HG03108 (cell line): ENCODE data around the gene AAK1.
"Not testable (repeated sequence)": the region's sequence is repeated elsewhere in the genome, so short reads cannot be mapped to it uniquely, and the experiment has no call there.

Experiments
- ATAC-seq: cut with Tn5 transposase; IDR thresholded peaks from one replicate; pipeline ENCODE4 v1.9.1; 2021; ENCODE audit warnings: moderate library complexity; ENCODE audit not compliant: unreplicated experiment

Gene AAK1

GRCh38 chr2:69643602-69644505 lies at the start of gene AAK1:
TSS of gene AAK1 (minus strand) at chr2:69643739. CDS start at chr2:69643040, 699 bp downstream.
- ATAC-seq: peak; percentile 32

DNA sequence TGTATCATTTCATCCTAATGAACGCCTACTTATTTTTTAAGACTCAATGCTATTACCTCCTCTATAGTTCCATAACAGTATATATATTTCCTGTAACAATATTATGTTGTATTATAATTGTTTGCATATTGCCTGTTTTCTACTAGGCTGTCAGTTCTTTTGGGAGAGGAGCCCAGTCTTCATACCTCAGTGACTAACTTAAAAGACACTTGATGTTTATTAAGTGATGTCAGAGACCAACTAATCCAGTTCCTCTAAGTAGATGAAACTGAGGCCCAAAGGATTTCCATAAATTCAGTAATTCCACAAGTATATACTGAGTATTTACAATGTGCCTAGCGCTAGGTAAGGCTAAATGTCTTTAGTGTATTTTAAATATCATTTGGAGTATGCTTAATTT lies 48.9 kb upstream of the AAK1 start:
- ATAC-seq: no peak

GRCh38 chr2:69689969-69690368 lies 46.4 kb upstream of the AAK1 start:
- ATAC-seq: no peak

DNA sequence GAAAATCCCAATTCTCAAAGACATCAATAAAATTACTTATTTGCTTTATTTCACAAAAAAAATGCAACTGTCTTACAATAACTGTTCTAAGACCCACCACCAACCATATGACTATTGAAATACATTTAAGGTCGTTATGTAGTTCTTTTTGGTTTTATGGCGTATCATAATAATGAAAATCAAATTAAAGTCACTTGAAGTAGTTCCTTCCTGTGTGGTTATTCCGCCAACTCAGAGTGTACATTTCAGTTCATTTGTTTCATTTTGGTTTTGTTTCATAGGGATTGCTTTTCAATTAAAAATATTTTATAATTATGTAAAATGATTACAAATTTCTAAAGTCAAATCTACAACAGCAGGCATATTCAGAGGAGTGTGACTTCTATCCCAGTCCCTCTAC lies 45.9 kb upstream of the AAK1 start:
- ATAC-seq: no peak

DNA sequence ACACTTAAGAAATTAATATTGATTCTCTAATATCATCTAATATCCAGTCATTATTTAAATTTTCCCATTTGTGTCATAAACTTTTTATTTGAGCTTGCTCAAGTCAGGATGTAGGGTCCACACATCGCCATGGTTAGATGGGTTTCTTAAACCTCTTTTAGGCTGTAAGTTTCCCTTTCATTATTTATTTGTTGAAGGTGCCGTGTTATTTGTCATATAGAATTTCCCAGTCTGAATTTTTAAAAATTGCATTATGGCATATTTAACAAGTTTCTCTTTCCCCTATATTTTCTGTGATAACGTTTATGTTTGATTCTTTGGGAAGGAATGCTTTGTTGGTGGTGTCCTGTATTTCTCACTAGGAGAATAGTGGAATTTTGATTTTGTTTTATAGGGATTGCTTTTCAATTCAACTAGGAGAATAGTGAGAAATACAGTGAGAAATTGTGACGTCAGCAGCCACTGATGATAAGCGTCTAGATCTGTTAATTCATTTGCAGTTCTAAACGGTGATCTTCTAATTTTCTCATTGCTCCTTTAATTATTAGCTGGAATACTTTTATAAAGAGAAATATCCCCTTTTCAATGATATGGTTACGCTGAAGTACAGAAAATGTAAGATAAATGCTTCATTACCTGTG lies 44.6 kb upstream of the AAK1 start:
- ATAC-seq: no peak

GRCh38 chr2:69686813-69687212 lies 43.3 kb upstream of the AAK1 start:
- no peak for ATAC-seq

- ATAC-seq: peak; percentile 52
Observed at GRCh38 chr2:69685321-69686048, 41.9 kb upstream of the AAK1 start.

DNA sequence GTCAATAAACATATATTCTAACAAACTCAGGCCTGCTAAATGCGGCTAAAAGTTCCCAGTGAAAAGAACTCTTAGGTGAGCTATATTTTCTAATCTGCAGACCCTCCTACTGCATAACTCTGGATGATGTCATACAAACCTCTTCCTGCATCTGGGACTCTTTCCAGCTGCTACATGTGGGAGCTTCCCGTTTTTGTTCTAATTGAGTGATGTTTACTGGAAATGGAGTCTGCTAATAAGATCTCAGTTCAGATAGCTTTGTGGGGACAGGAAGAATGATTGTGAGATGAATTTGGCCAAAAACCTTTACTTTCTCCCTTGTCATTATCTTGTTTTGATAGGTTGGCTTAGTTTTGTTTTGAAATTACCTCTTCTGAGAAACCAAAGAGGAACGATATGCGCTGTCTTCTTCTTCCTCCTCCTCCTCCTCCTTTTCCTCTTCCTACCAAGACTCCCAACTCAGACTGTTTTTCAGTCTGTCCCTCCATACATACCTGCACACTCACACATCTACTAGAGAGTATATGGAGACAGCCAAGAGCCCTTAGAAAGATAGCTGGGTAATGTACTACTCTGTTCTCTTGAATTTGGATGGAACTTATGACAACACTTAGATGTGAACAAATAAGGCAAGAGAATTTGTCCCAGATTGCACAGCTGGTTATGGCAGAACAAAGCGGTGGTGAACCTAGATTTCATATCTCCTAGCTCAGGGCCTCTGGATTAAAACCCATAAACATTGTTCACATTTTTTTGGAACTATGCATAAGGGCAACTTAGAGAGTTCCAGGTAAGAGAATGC lies 39.8 kb upstream of the AAK1 start:
- no peak for ATAC-seq

DNA sequence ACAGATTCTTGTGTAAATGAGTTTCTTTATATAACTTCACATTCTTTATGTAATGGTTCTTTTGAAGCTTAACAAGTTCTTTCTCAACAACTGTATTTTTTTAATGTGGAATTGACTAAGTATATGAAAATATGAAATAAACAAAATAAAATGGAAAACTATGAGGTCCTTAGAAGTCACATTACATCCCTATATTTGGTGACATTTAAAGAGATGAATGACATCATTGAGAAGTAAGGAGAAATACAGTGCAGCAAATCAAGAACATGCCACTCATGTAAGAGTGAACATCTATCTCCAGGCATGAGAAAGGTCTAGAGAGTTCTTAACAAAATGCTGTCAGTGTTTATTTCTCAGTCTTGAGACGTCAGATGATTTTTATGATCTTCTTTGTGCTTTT lies 39.0 kb upstream of the AAK1 start:
- no peak for ATAC-seq

GRCh38 chr2:69680001-69680675 lies 36.6 kb upstream of the AAK1 start:
- no peak for ATAC-seq

- ATAC-seq: no peak
Observed at GRCh38 chr2:69677914-69678313, 34.4 kb upstream of the AAK1 start.

- no peak for ATAC-seq
Observed at GRCh38 chr2:69676146-69676545, 32.6 kb upstream of the AAK1 start.

DNA sequence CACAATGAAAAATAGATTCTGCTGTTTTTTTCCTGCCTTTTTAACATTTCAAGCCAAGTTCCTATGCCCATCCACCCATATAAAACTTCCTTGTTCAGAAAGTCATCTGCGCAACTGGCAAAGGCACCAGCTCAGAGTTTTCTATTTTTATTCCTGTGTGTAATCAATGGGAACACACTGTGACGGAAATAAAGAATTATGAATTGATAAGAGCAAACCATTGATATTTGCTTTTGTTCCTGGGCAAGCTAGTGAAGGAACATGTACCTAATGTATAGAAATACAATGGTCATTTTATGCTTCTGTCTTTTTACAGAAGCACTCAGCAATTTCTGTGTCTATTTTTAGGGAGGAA lies 30.8 kb upstream of the AAK1 start:
- no peak for ATAC-seq

DNA sequence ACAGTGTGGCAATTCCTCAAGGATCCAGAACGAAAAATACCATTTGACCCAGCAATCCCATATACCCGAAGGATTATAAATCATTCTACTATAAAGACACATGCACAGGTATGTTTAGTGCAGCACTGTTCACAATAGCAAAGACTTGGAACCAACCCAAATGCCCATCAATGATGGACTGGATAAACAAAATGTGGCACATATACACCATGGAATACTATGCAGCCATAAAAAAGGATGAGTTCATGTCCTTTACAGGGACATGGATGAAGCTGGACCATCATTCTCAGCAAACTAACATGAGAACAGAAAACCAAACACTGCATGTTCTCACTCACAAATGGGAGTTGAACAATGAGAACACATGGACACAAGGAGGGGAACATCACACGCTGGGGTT lies 29.6 kb upstream of the AAK1 start:
- not testable (repeated sequence) for ATAC-seq

DNA sequence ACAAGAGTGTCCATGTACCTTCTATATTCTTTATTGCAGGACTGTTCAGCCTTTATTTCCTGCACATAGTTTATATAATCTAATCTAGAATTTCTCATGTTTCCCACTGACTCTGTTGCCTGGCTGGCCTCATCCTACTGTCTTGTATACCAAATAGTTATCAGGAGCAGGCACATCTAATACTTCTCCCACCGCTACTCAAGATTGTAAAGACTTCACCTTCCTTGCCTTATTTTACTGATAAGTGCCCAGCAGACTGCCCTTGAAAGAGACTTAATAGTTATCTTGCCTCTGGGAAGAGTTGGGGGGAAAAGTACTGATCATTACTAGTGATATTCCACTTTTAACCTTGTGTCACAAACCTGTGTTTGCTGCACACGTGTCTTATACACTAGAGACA lies 26.1 kb upstream of the AAK1 start:
- ATAC-seq: no peak

- ATAC-seq: no peak
Observed at GRCh38 chr2:69668598-69668997, 25.1 kb upstream of the AAK1 start.

- no peak for ATAC-seq
Observed at GRCh38 chr2:69667805-69668382, 24.4 kb upstream of the AAK1 start.

GRCh38 chr2:69665152-69665551 lies 21.6 kb upstream of the AAK1 start:
- no peak for ATAC-seq

- no peak for ATAC-seq
Observed at GRCh38 chr2:69663860-69664259, 20.3 kb upstream of the AAK1 start.

GRCh38 chr2:69662547-69662946 lies 19.0 kb upstream of the AAK1 start:
- not testable (repeated sequence) for ATAC-seq
